OCI-LY7 (cell line): ENCODE results near the gene LYRM4. TPM values are rescaled to one million over a fixed set of nuclear protein-coding genes. Genes with fewer than 3 reads are reported as not detected.

Experiments used
- BruUV-seq: library from RNA; stranded (reverse); fragments of 400-500 nt; replicated peaks from 2 replicates; lab custom pipeline; 2021; lab: Mats Ljungman, UMichigan
- CTCF ChIA-PET: fragments of 300-600 bp; sonication (Branson Sonifier 250); formaldehyde crosslinking; loops from one replicate; lab custom pipeline; 2022; ENCODE audit warnings: antibody characterized with exemption; ENCODE audit not compliant: unreplicated experiment; lab: Charles Lee
- POLR2A ChIA-PET: fragments of 300-600 bp; sonication (Branson Sonifier 250); formaldehyde crosslinking; loops from one replicate; lab custom pipeline; 2022; ENCODE audit warnings: antibody characterized with exemption; lab: Charles Lee
- DNase-seq: peaks from one replicate; pipeline ENCODE4 v3.0.0-alpha.2; 2015; ENCODE audit warnings: low spot score
- H2AFZ ChIP-seq: fragments of 200-600 bp; sonication (generic), shearing (Covaris generic); 2 replicates; pipeline ENCODE4 v1.6.1; 2014; ENCODE audit warnings: mild to moderate bottlenecking, antibody characterized with exemption, low read length, moderate library complexity
- H3K27ac ChIP-seq: fragments of 200-600 bp; sonication (generic); 2 replicates; pipeline ENCODE4 v1.5.1; 2014; ENCODE audit warnings: mixed run types, low read depth, mild to moderate bottlenecking, moderate library complexity, low read length, inconsistent platforms; ENCODE audit not compliant: poor library complexity, severe bottlenecking
- H3K36me3 ChIP-seq: fragments of 200-600 bp; sonication (generic); 2 replicates; pipeline ENCODE4 v1.6.1; 2014; ENCODE audit warnings: mild to moderate bottlenecking, antibody characterized with exemption, low read length, moderate library complexity, mixed read lengths; ENCODE audit not compliant: insufficient read depth
- H3K4me1 ChIP-seq: fragments of 200-600 bp; sonication (generic); 2 replicates; pipeline ENCODE4 v1.5.1; 2014; ENCODE audit warnings: mild to moderate bottlenecking, low read length; ENCODE audit not compliant: insufficient read depth, poor library complexity, severe bottlenecking
- H3K4me2 ChIP-seq: fragments of 200-600 bp; sonication (generic); 2 replicates; pipeline ENCODE4 v1.6.1; 2014; ENCODE audit warnings: mild to moderate bottlenecking, low read length
- H3K4me3 ChIP-seq: fragments of 200-600 bp; sonication (generic); 2 replicates; pipeline ENCODE4 v1.5.1; 2014; ENCODE audit warnings: mild to moderate bottlenecking, low read depth, low read length; ENCODE audit not compliant: poor library complexity, severe bottlenecking
- H3K79me2 ChIP-seq: fragments of 200-600 bp; sonication (generic); 2 replicates; pipeline ENCODE4 v1.6.1; 2016; ENCODE audit warnings: low read depth, mild to moderate bottlenecking, low read length, moderate library complexity, mixed read lengths; ENCODE audit not compliant: insufficient read depth
- H3K9me2 ChIP-seq: fragments of 200-600 bp; sonication (generic); 2 replicates; pipeline ENCODE4 v1.6.1; 2016; ENCODE audit warnings: mild to moderate bottlenecking, low read length, mixed read lengths; ENCODE audit not compliant: insufficient read depth
- H3K9me3 ChIP-seq: fragments of 200-600 bp; sonication (generic); 2 replicates; pipeline ENCODE4 v1.6.1; 2014; ENCODE audit warnings: mild to moderate bottlenecking, mixed run types, low read length, mixed read lengths
- H4K20me1 ChIP-seq: fragments of 200-600 bp; sonication (generic); 2 replicates; pipeline ENCODE4 v1.6.1; 2014; ENCODE audit warnings: mild to moderate bottlenecking, antibody characterized with exemption, low read length, moderate library complexity, mixed read lengths; ENCODE audit not compliant: insufficient read depth
- CTCF ChIP-seq: fragments of 200-600 bp; sonication (generic); conservative IDR thresholded peaks from 2 replicates; pipeline ENCODE4 v1.5.1; 2014; ENCODE audit warnings: mild to moderate bottlenecking, antibody characterized with exemption, low read length, moderate library complexity, mixed read lengths
- EZH2phosphoT487 ChIP-seq: fragments of 200-600 bp; sonication (generic); IDR thresholded peaks from 2 replicates; pipeline ENCODE4 v1.6.1; 2018; ENCODE audit warnings: low read depth, borderline replicate concordance, mild to moderate bottlenecking, mixed run types, antibody characterized with exemption, low read length, moderate library complexity, mixed read lengths
- intact Hi-C: fragments of 100-400 bp; cut with micrococcal nuclease; formaldehyde crosslinking; loops from one replicate; pipeline ENCODE4 v1.10.0; 2022; ENCODE audit not compliant: unreplicated experiment
- total RNA-seq, 2 experiments: library from RNA; depleted of rRNA in 1 of 2; stranded (reverse); fragments of >200 nt in 1 of 2; shearing (Covaris generic) in 1 of 2; gene quantifications; 2 replicates each; pipeline ENCODE4 v1.2.3, GENCODE V29; 2014 to 2022

The LYRM4 gene
- total RNA-seq, 2 experiments from 2014 or later: 19.6 to 34.3 TPM

GRCh38 chr6:5266423-5266822 lies 5.7 kb upstream of the LYRM4 start:
- H3K4me3 ChIP-seq: no peak overlapping the region
- H3K27ac ChIP-seq: no peak overlapping the region
- intact Hi-C loops: no loop called here
- H3K36me3 ChIP-seq: no peaks in the 10 kb centered on the region; the same call in 1 of the 2 replicates
- no peak for DNase-seq
- no peaks in the 10 kb centered on the region for H4K20me1 ChIP-seq
- POLR2A ChIA-PET: interaction anchor here (0.6 to 2.5 kb wide), 5 partner anchors 9 to 58 kb away, joined by 3 to 13 read pairs (median 4); no protein-coding TSS in a partner anchor
- no peak overlapping the region for H3K4me2 ChIP-seq
- H3K4me1 ChIP-seq: peaks cover 7% of the 10 kb centered on the region
- H3K9me2 ChIP-seq: no peaks in the 10 kb centered on the region
- TF ChIP-seq CTCF: no peak
- H3K9me3 ChIP-seq: no peaks in the 10 kb centered on the region
- peaks cover 30% of the 10 kb centered on the region; the same call in 1 of the 2 replicates for H3K79me2 ChIP-seq
- H2AFZ ChIP-seq: no peak overlapping the region
- BruUV-seq: no TSS peak
- CTCF ChIA-PET: no interaction called here

GRCh38 chr6:5261545-5262109 lies 877 bp upstream of the LYRM4 start:
- intact Hi-C loops: loop anchor here (5.0 kb wide), 1 partner anchor 119 kb away; no protein-coding TSS in a partner anchor
- H3K36me3 ChIP-seq: peaks cover 13% of the 10 kb centered on the region; the same call in 1 of the 2 replicates
- H3K9me3 ChIP-seq: no peaks in the 10 kb centered on the region
- H4K20me1 ChIP-seq: no peaks in the 10 kb centered on the region
- peak overlapping the region; percentile 98 for H3K4me3 ChIP-seq
- H3K9me2 ChIP-seq: no peaks in the 10 kb centered on the region
- H3K79me2 ChIP-seq: peaks cover 45% of the 10 kb centered on the region
- peaks cover 18% of the 10 kb centered on the region for H3K4me1 ChIP-seq
- TF ChIP-seq CTCF: no peak
- no peak for TF ChIP-seq EZH2phosphoT487
- CTCF ChIA-PET: no interaction called here
- H2AFZ ChIP-seq: peak overlapping the region; percentile 92
- no peak for DNase-seq
- POLR2A ChIA-PET: interaction anchor here (0.6 to 1.4 kb wide), 2 partner anchors 9 to 87 kb away, joined by 4 read pairs; no protein-coding TSS in a partner anchor
- peak overlapping the region; percentile 77 for H3K27ac ChIP-seq
- TSS peak; percentile 85 for BruUV-seq
- H3K4me2 ChIP-seq: peak overlapping the region; percentile 97

- Histone ChIP-seq H3K36me3 (peaks cover 16% of the 10 kb centered on the region), H3K79me2 (peaks cover 45% of the 10 kb centered on the region), H2AFZ (peak overlapping the region; percentile 62; the same call in 1 of the 2 replicates), H4K20me1 (no peaks in the 10 kb centered on the region), H3K9me3 (no peaks in the 10 kb centered on the region), H3K27ac (peak overlapping the region; percentile 77), H3K4me2 (peak overlapping the region; percentile 92), H3K9me2 (no peaks in the 10 kb centered on the region), H3K4me3 (peak overlapping the region; percentile 98), H3K4me1 (peaks cover 18% of the 10 kb centered on the region)
- no peak for TF ChIP-seq EZH2phosphoT487
- no peak for TF ChIP-seq CTCF
- no TSS peak for BruUV-seq
- intact Hi-C loops: loop anchor here (5.0 kb wide), 1 partner anchor 118 kb away; no protein-coding TSS in a partner anchor
- peak; percentile 80 for DNase-seq
- ChIA-PET CTCF (interaction anchor here (0.8 kb wide), 1 partner anchor 15 kb away, joined by 3 read pairs; no protein-coding TSS in a partner anchor), POLR2A (interaction anchor here (0.6 to 1.4 kb wide), 3 partner anchors 50 to 521 kb away, joined by 3 to 4 read pairs (median 3); no protein-coding TSS in a partner anchor)
Measured at GRCh38 chr6:5260111-5260620, 584 bp downstream of the LYRM4 start.
